Activated CD4-positive, alpha-beta T cell treated with anti-CD3 and anti-CD28 coated beads, Interleukin-2, amount 50 U/mL, for 16 hours (primary cell): ENCODE data around the gene GPR153.

Experiments used
- DNase-seq: peaks from one replicate; pipeline ENCODE4 v3.0.0-alpha.2; 2020

The GPR153 gene

GRCh38 chr1:6247651-6248050 is 13.2 kb downstream of the GPR153 start:
- no peak for DNase-seq

GRCh38 chr1:6246497-6247467 is 14.1 kb downstream of the GPR153 start:
- DNase-seq, result peak; percentile 79

- peak; percentile 68 for DNase-seq
Observed at GRCh38 chr1:6245869-6246496, 14.9 kb downstream of the GPR153 start.

DNA sequence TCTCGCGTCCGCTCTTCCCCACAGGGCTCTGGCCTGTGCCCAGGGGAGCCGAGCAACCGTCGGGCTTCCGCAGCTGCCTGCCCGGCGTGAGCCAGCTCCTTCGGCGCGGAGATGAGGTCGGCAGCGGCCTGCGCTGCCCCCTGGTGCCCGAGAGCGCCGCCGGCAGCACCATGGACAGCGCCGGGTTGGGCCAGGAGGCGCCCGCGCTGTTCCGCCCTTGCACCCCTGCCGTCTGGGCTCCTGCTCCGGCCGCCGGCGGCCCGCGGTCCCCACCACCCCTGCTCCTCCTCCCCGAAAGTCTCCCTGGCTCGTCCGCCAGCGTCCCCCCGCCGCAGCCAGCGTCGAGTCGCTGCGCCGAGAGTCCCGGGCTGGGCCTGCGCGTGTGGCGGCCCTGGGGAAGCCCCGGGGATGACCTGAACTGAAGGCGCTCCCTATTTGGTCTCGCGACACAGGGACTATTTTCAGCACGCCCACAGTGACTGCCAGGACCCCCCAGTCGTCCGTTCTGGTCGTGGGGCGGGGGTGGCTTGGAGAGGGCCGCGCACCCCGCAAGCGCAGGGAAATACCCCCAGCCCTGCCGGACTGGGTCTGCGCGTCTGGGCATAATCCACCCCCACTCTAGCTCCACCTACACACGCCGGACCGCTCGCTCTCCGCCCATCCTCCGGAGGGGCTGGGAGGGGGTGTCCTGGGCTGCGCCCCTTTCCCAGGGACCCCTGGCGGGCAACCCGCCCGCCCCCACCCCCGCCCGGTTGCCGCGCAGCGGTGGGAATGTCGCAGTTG is 15.6 kb downstream of the GPR153 start:
- peak; percentile 76 for DNase-seq

DNA sequence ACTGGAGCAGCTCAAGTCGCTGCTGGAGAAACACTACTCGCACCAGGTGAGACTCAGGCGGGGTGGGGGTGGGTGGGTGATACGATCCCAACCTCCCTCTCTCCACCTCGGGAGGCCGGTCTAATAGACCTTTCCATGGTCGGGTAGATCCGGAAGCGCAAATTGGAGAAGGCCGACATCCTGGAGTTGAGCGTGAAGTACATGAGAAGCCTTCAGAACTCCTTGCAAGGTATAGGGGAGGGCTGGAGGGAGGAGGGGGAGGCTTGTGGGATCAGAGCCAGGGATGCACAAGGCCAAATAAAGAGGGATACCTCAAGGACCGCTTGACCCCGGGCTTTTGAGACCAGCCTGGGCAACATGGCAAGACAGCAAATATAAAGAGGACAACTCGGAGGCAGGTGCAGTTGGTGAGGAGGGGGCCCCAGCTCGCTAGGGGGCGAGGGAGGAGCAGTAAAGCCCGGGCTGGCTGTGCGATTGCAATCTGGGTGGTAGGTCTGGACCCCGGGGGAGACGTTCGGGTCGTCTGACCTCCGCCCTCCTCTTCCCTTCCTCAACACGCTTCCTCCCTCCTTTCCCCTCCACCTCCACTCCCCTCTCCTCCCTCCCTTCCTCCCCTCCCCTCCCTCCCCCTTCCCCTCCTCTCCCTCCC is 16.4 kb downstream of the GPR153 start:
- DNase-seq, result no peak

GRCh38 chr1:6243993-6244392 is 16.9 kb downstream of the GPR153 start, which contains the start of gene HES3:
TSS of gene HES3 (plus strand) at chr1:6244179. CDS start at chr1:6244366, 187 bp downstream.
- no peak for DNase-seq

GRCh38 chr1:6243053-6243834 is 17.7 kb downstream of the GPR153 start:
- no peak for DNase-seq

GRCh38 chr1:6241887-6242740 is 18.8 kb downstream of the GPR153 start:
- no peak for DNase-seq

DNA sequence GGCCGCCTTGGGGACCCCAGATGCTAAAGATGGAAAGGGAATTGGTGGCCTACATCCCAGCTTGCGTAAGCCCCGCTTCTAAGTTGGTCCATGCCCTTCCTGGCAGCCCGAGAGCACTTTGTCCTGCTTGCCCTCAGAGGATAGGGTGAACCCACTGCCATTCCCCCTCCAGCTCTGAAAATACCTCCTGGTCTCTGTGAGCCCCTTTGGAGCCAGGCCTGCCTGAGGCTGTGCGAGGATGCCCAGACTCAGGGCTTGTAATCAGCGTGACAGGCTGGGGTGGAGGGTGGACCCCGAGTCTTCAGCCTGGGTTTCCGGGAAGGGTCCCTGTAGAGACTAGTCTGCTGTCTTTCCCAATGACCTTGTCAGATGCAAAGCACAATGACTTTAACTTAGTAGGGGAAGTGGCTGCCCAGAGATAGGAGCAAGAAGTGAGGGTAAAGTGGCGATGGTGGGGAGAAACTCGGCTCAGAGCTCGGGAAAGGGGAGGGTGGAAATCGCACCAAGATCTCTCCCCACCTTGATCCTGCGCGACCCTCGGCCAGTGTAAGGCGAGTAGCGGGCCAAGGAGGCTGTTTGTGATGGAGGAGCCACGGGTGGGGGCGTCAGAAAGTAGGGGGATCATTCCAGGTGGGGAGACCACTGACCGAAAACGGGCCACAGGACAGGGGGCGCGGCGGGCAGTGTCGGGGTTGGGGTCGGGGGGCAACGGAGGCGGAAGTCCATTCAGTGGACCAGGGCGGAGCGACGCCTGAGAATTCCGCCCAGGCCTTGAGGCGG is 19.6 kb downstream of the GPR153 start:
- no peak for DNase-seq

- no peak for DNase-seq
Observed at GRCh38 chr1:6239950-6240768, 20.7 kb downstream of the GPR153 start.

GRCh38 chr1:6239213-6239752 is 21.6 kb downstream of the GPR153 start:
- DNase-seq, result no peak

- no peak for DNase-seq
Observed at GRCh38 chr1:6237093-6237492, 23.8 kb downstream of the GPR153 start.

GRCh38 chr1:6235296-6235677 is 25.6 kb downstream of the GPR153 start:
- peak; percentile 26 for DNase-seq

DNA sequence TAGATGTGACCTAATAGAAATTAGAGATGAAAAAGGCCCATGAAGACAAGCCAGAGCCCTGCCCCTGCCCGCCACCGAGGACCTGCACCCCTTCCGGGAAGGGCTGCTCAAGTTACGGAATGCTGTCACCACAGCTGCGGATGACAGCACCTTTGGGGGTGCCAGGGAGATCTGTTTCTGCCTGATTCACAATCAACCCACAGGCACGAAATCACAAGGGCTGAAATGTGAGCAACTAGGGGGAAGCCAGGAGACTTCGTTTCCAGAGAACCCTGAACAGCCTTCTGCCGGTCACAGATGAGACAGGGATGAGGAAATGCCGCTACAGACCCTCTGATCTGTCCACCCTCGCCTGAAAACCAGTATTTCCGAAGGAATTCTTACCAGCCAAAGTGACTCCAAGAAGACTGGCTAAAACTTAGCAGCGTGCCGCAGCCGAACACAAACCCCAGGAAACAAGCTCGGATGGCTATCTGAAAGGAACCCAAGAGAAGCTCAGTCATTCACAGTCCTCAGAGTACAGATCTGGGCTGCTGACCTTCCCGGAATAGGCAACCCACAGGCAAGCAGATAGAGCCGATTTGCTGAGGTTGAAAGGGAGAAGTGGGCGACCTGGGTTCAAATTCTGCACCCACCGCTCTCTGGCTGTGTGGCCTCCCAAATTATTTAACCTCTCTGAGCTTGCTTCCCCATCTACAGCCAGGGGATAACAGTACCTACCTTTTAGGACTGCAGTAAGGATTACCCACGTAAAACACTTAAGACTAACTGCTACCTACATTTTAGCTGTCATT is 26.2 kb downstream of the GPR153 start:
- no peak for DNase-seq

- DNase-seq, result no peak
Observed at GRCh38 chr1:6233376-6233775, 27.5 kb downstream of the GPR153 start.

DNA sequence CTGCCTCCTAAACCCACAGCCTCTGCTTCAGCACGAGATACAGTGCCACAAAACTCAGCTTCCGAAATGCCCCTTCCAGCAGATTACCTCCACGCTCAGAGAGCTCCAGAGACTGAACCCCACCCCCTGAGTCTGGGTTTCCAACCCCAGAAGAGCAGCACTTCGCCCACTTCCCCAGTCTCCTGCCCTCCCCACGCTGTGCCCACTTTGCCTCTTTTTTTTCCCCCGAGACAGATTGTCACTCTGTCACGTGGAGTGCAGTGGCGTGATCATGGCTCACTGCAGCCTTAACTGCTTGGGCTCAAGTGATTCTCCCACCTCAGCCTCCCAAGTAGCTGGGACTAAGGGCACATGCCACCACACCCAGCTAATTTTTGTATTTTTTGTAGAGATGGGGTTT is 35.2 kb downstream of the GPR153 start:
- no peak for DNase-seq

GRCh38 chr1:6224718-6225117 is 36.2 kb downstream of the GPR153 start:
- DNase-seq, result no peak

DNA sequence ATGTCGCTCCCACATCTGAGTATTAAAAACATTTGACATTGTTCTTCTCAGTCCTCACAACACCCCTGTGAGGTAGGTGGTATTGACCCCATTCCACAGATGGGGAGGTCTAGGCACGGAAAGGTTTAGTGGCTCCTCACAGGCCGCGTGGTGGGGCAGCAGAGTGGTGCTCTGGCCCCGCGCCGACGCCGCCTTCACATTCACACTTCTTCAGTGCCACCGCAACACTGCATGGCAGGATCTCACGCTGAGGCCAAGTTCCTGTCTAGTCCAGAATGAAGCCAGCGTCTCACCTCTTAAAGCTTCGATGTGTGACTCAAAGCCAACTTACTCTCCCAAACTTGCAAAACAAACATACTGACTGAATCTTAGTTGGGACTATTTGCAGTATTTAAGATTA is 37.3 kb downstream of the GPR153 start:
- no peak for DNase-seq
